ENCODE results near the gene SEPTIN5.

DNA sequence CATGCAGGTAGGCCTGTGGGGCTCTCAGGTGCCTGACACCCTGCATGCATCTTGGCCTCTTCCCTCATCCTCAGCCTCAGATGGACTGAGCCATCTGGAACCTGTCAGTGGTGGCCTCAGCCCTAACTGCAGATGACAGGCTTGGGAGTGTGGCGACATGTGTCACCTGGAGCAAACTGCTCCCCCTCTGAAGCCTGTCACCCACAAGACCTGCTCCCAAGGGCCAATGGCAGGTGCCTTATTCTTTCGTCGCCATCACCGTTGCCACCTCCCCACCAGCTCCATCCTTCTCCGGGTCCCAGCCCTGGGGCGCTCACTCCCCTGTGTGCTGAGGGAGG, 3.6 kb upstream of the SEPTIN5 start:
- TF ChIP-seq, protein P1, sequence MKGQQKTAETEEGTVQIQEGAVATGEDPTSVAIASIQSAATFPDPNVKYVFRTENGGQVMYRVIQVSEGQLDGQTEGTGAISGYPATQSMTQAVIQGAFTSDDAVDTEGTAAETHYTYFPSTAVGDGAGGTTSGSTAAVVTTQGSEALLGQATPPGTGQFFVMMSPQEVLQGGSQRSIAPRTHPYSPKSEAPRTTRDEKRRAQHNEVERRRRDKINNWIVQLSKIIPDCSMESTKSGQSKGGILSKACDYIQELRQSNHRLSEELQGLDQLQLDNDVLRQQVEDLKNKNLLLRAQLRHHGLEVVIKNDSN (IDR thresholded peaks at IDR 0.05; ENCODE audit: borderline replicate concordance, low read depth) = no peak
- TF ChIP-seq MEF2A (IDR thresholded peaks at IDR 0.05; ENCODE audit: borderline replicate concordance, low read depth) (no peak), POLR2AphosphoS5 (IDR thresholded peaks at IDR 0.05; ENCODE audit: low read depth, low read length) (no peak)
